GM12891 (cell line): ENCODE results near the gene ATMIN.

Experiments
- DNase-seq: peaks from one replicate; pipeline ENCODE4 v3.0.0; 2011; ENCODE audit warnings: low spot score; ENCODE audit not compliant: insufficient read length
- FAIRE-seq: peaks from 2 replicates; lab custom pipeline; 2011; peaks lifted over from hg19 to GRCh38; lab: Jason Lieb, UNC
- PAX5 ChIP-seq: IDR thresholded peaks from 2 replicates; pipeline ENCODE4 v1.6.1; 2011; ENCODE audit warnings: low read length, moderate library complexity, mild to moderate bottlenecking; ENCODE audit not compliant: insufficient read depth, severe bottlenecking
- POLR2A ChIP-seq: IDR thresholded peaks from 2 replicates; pipeline ENCODE4 v1.6.1; 2011; ENCODE audit warnings: low read depth, low read length, control low read depth
- POLR2AphosphoS5 ChIP-seq: IDR thresholded peaks from 2 replicates; pipeline ENCODE4 v1.6.1; 2011; ENCODE audit warnings: low read depth, low read length, control low read depth
- POU2F2 ChIP-seq: IDR thresholded peaks from 2 replicates; pipeline ENCODE4 v1.6.1; 2011; ENCODE audit warnings: low read depth, mild to moderate bottlenecking, control low read depth, low read length, moderate library complexity
- SPI1 ChIP-seq: IDR thresholded peaks from 2 replicates; pipeline ENCODE4 v1.6.1; 2011; ENCODE audit warnings: low read depth, low read length, control low read depth
- TAF1 ChIP-seq: IDR thresholded peaks from 2 replicates; pipeline ENCODE4 v1.6.1; 2011; ENCODE audit warnings: low read depth, low read length, control low read depth

Gene ATMIN

GRCh38 chr16:80993834-80994233 is 41.8 kb upstream of the ATMIN start:
- FAIRE-seq = no peak
- no peak for DNase-seq

GRCh38 chr16:80994451-80994850 is 41.2 kb upstream of the ATMIN start:
- DNase-seq = no peak
- TF ChIP-seq TAF1 (no peak), POLR2AphosphoS5 (no peak), POU2F2 (no peak), POLR2A (no peak), PAX5 (no peak), SPI1 (no peak)
- no peak for FAIRE-seq

More at GRCh38 chr16:80993834-80994233, 41.8 kb upstream of the ATMIN start:
- no peak for TF ChIP-seq POLR2A
- no peak for TF ChIP-seq PAX5
- no peak for TF ChIP-seq SPI1
- no peak for TF ChIP-seq TAF1
- no peak for TF ChIP-seq POLR2AphosphoS5
- no peak for TF ChIP-seq POU2F2

GRCh38 chr16:80996688-80997138 is 38.9 kb upstream of the ATMIN start:
- DNase-seq (no peak), FAIRE-seq (no peak)
- TF ChIP-seq SPI1 (no peak), PAX5 (no peak), POU2F2 (no peak), POLR2A (no peak), TAF1 (no peak), POLR2AphosphoS5 (no peak)

- FAIRE-seq (no peak), DNase-seq (no peak)
- TF ChIP-seq POU2F2 (0 out of 2 replicates have a peak, but pooled peaks have one; percentile 33), POLR2AphosphoS5 (no peak)
Observed at GRCh38 chr16:80997139-80997798, 38.4 kb upstream of the ATMIN start.

GRCh38 chr16:80997964-80998620 is 37.5 kb upstream of the ATMIN start:
- FAIRE-seq (no peak), DNase-seq (no peak)
- no peak for TF ChIP-seq POLR2A
- TF ChIP-seq POU2F2 = no peak
- no peak for TF ChIP-seq POLR2AphosphoS5
- TF ChIP-seq TAF1 = no peak

GRCh38 chr16:81000873-81001272 is 34.8 kb upstream of the ATMIN start:
- TF ChIP-seq POLR2AphosphoS5 (no peak), TAF1 (no peak), POLR2A (no peak), POU2F2 (no peak), PAX5 (no peak), SPI1 (no peak)
- FAIRE-seq = no peak
- no peak for DNase-seq

- DNase-seq (no peak), FAIRE-seq (no peak)
Observed at GRCh38 chr16:81001330-81001729, 34.3 kb upstream of the ATMIN start.

GRCh38 chr16:81003064-81003463 is 32.6 kb upstream of the ATMIN start:
- DNase-seq (no peak), FAIRE-seq (peak; percentile 38)
- TF ChIP-seq POLR2A = no peak
- TF ChIP-seq POLR2AphosphoS5 = no peak
- no peak for TF ChIP-seq POU2F2
- no peak for TF ChIP-seq PAX5
- TF ChIP-seq SPI1 = no peak
- no peak for TF ChIP-seq TAF1

More at GRCh38 chr16:81001330-81001729, 34.3 kb upstream of the ATMIN start:
- TF ChIP-seq POLR2A (no peak), POU2F2 (no peak), SPI1 (no peak), PAX5 (no peak), TAF1 (no peak), POLR2AphosphoS5 (no peak)

GRCh38 chr16:81003610-81004460 is 31.8 kb upstream of the ATMIN start:
- TF ChIP-seq POU2F2 = no peak
- no peak for TF ChIP-seq TAF1
- TF ChIP-seq POLR2AphosphoS5 = no peak
- no peak for TF ChIP-seq SPI1
- TF ChIP-seq POLR2A = no peak
- no peak for TF ChIP-seq PAX5
- DNase-seq (no peak), FAIRE-seq (no peak)
